ENCODE measurements around the gene MVP. TPM values are rescaled to one million over a fixed set of nuclear protein-coding genes. Genes with fewer than 3 reads are reported as not detected.

MVP gene
- total RNA-seq, 1 experiment from 2014 or later: 72.5 TPM

- Histone ChIP-seq H3K4me1 (peaks cover 7% of the 10 kb centered on the region; the same call in 1 of the 2 replicates), H3K36me3 (ENCODE audit: control insufficient read depth, insufficient read depth, low read length) (0 out of 2 replicates have a peak, but pooled peaks cover 3% of the 10 kb centered on the region), H3K9me3 (no peaks in the 10 kb centered on the region), H3K4me3 (ENCODE audit: low read depth, low read length) (no peak overlapping the region), H3K27me3 (replicated peaks; ENCODE audit: control insufficient read depth, insufficient read depth, low read length) (no peaks in the 10 kb centered on the region)
- TF ChIP-seq, protein P1, sequence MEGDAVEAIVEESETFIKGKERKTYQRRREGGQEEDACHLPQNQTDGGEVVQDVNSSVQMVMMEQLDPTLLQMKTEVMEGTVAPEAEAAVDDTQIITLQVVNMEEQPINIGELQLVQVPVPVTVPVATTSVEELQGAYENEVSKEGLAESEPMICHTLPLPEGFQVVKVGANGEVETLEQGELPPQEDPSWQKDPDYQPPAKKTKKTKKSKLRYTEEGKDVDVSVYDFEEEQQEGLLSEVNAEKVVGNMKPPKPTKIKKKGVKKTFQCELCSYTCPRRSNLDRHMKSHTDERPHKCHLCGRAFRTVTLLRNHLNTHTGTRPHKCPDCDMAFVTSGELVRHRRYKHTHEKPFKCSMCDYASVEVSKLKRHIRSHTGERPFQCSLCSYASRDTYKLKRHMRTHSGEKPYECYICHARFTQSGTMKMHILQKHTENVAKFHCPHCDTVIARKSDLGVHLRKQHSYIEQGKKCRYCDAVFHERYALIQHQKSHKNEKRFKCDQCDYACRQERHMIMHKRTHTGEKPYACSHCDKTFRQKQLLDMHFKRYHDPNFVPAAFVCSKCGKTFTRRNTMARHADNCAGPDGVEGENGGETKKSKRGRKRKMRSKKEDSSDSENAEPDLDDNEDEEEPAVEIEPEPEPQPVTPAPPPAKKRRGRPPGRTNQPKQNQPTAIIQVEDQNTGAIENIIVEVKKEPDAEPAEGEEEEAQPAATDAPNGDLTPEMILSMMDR (IDR thresholded peaks at IDR 0.05; ENCODE audit: insufficient read depth in 1 of 2, low read depth in 1 of 2, low read length in 1 of 2, severe bottlenecking in 1 of 2, unreplicated experiment in 1 of 2): peak; percentile 55 to 73
- CTCF ChIA-PET: interaction anchor here (0.6 to 1.8 kb wide), 21 partner anchors 9 to 148 kb away, joined by 3 to 26 read pairs (median 4); partner anchors contain the start of genes CDIPT, MAZ, MVP and PAGR1
- no TSS peak for BruUV-seq (replicated peaks)
- Mint-ChIP-seq H3K27ac (ENCODE audit: unreplicated experiment) (no peak overlapping the region), H3K4me1 (ENCODE audit: low read depth, unreplicated experiment) (peaks cover 6% of the 10 kb centered on the region), H3K9me3 (ENCODE audit: unreplicated experiment) (no peaks in the 10 kb centered on the region), H3K36me3 (ENCODE audit: insufficient read depth, unreplicated experiment) (peaks cover 22% of the 10 kb centered on the region), H3K4me3 (ENCODE audit: unreplicated experiment) (no peak overlapping the region), H3K27me3 (ENCODE audit: insufficient read depth, unreplicated experiment) (no peaks in the 10 kb centered on the region)
- DNase-seq: peak; percentile 65 to 70
- intact Hi-C loops (cut with micrococcal nuclease; ENCODE audit: unreplicated experiment): loop anchor here (2.0 kb wide), 1 partner anchor 32 kb away; the partner anchor contains the start of gene PAGR1
- POLR2A ChIA-PET: interaction anchor here (0.6 to 1.8 kb wide), 2 partner anchors 19 to 25 kb away, joined by 4 to 7 read pairs; no protein-coding TSS in a partner anchor
These were observed 28.4 kb downstream of the MVP start for GRCh38 chr16:29848420-29849297.

DNA sequence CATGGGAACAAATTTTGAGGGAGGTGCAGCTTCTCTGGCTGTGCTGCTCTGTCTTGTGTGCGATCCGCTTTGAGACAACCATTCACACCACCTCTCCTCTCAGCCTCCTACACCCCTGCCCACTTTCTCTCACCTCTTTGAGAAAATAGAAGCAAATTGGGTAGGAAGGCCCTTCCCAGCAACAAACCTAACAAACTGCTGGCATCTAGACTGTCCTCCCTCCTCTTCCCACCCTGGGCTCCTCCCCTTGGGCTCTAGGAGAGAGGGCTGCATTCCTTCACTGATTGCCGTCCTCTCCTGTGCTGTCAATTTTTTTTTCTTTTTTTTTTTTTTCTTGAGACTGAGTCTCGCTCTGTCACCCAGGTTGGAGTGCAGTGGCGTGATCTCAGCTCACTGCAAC, 29.2 kb downstream of the MVP start:
- Mint-ChIP-seq H3K27ac (ENCODE audit: unreplicated experiment) (peak overlapping the region; percentile 10), H3K27me3 (ENCODE audit: insufficient read depth, unreplicated experiment) (no peaks in the 10 kb centered on the region), H3K9me3 (ENCODE audit: unreplicated experiment) (no peaks in the 10 kb centered on the region), H3K36me3 (ENCODE audit: insufficient read depth, unreplicated experiment) (peaks cover 22% of the 10 kb centered on the region), H3K4me1 (ENCODE audit: low read depth, unreplicated experiment) (peaks cover 6% of the 10 kb centered on the region), H3K4me3 (ENCODE audit: unreplicated experiment) (no peak overlapping the region)
- TF ChIP-seq, protein P1 (IDR thresholded peaks at IDR 0.05; ENCODE audit: insufficient read depth in 1 of 2, low read depth in 1 of 2, low read length in 1 of 2, severe bottlenecking in 1 of 2, unreplicated experiment in 1 of 2): no peak
- no peak overlapping the region for H3K4me3 ChIP-seq (ENCODE audit: low read depth, low read length)
- H3K4me1 ChIP-seq: peaks cover 7% of the 10 kb centered on the region; the same call in 1 of the 2 replicates
- no peaks in the 10 kb centered on the region for H3K27me3 ChIP-seq (replicated peaks; ENCODE audit: control insufficient read depth, insufficient read depth, low read length)
- BruUV-seq (replicated peaks): no TSS peak
- H3K9me3 ChIP-seq: no peaks in the 10 kb centered on the region
- peak; percentile 62 for DNase-seq
- CTCF ChIA-PET: interaction anchor here (0.6 to 1.8 kb wide), 9 partner anchors 16 to 138 kb away, joined by 3 to 26 read pairs (median 5); partner anchors contain the start of genes MAZ and TMEM219
- H3K36me3 ChIP-seq (ENCODE audit: control insufficient read depth, insufficient read depth, low read length): 0 out of 2 replicates have a peak, but pooled peaks cover 3% of the 10 kb centered on the region
- POLR2A ChIA-PET: interaction anchor here (1.8 kb wide), 1 partner anchor 20 kb away, joined by 7 read pairs; no protein-coding TSS in a partner anchor
- intact Hi-C loops (cut with micrococcal nuclease; ENCODE audit: unreplicated experiment): loop anchor here (2.0 kb wide), 1 partner anchor 33 kb away; the partner anchor contains the start of gene PAGR1

DNA sequence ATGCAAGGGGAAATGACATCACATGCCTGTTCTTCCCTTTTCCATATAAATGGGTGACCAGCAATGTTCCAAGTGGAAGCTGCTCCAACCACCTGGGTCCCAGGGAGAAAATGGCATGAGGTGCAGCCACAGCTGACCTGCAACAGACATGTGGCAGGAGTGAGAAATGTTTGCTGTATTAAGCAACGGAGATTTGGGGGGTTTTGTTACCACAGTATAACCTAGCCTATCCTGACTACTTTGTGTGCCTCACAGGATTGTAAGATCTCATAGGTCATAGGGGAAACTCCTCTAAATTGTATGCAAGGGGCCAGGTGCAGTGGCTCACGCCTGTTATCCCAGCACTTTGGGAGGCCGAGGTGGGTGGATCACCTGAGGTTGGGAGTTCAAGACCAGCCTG, 30.7 kb downstream of the MVP start:
- BruUV-seq (replicated peaks): no TSS peak
- H3K4me1 Mint-ChIP-seq (ENCODE audit: low read depth, unreplicated experiment): peaks cover 6% of the 10 kb centered on the region
- H3K36me3 Mint-ChIP-seq (ENCODE audit: insufficient read depth, unreplicated experiment): peaks cover 17% of the 10 kb centered on the region
- DNase-seq: no peak
- no peaks in the 10 kb centered on the region for H3K9me3 Mint-ChIP-seq (ENCODE audit: unreplicated experiment)
- Histone ChIP-seq H3K4me1 (peaks cover 7% of the 10 kb centered on the region; the same call in 1 of the 2 replicates), H3K9me3 (no peaks in the 10 kb centered on the region), H3K4me3 (ENCODE audit: low read depth, low read length) (no peak overlapping the region), H3K36me3 (ENCODE audit: control insufficient read depth, insufficient read depth, low read length) (0 out of 2 replicates have a peak, but pooled peaks cover 3% of the 10 kb centered on the region), H3K27me3 (replicated peaks; ENCODE audit: control insufficient read depth, insufficient read depth, low read length) (no peaks in the 10 kb centered on the region)
- H3K4me3 Mint-ChIP-seq (ENCODE audit: unreplicated experiment): no peak overlapping the region
- H3K27me3 Mint-ChIP-seq (ENCODE audit: insufficient read depth, unreplicated experiment): no peaks in the 10 kb centered on the region
- ChIA-PET CTCF (interaction anchor here (0.7 kb wide), 1 partner anchor 506 kb away, joined by 4 read pairs; no protein-coding TSS in a partner anchor), POLR2A (interaction anchor here (0.6 kb wide), 1 partner anchor 925 kb away, joined by 3 read pairs; no protein-coding TSS in a partner anchor)
- H3K27ac Mint-ChIP-seq (ENCODE audit: unreplicated experiment): no peak overlapping the region
- TF ChIP-seq, protein P1 (IDR thresholded peaks at IDR 0.05; ENCODE audit: insufficient read depth in 1 of 2, low read depth in 1 of 2, low read length in 1 of 2, severe bottlenecking in 1 of 2, unreplicated experiment in 1 of 2): no peak
- intact Hi-C loops (cut with micrococcal nuclease; ENCODE audit: unreplicated experiment): no loop called here
